ENCODE results near the gene SCPEP1. TPM values are rescaled to one million over a fixed set of nuclear protein-coding genes. Genes with fewer than 3 reads are reported as not detected.

Gene SCPEP1
- total and polyA plus RNA-seq, 10 of the 15 experiments (the other 5 are each of a cell fraction or from before 2014, with no cell fraction given): 31.2 to 80.2 (median 40.7) TPM

DNA sequence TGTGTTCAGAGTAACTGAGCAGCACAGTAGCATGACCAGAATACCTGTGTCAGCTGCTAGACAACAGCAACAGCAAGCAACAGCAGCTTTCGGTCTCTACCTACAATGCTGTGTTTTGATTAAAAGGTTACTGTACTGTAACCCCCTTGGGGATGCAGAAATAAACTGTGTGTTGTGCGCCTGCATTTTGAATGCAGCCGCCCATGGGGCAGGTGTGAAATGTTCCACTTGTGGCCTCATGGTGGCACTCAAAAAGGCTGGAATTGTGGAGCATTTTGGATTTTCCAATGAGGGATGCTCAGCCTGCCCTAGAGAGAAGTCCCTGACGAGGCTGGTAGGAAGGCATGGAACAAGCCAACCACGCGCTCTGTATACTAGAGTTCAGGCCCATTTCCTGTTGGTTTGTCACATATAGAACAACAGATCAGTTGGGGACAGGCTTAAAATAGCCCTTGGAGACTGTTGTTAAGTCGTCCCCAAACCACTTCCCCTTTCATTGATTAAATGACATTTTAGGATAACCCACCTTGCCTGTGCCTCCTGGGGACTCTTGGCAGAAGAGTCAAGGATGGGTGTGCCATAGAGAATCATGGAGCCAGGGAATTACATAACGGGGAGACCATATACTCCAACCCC lies 27.1 kb downstream of the SCPEP1 start (continued):
- TF ChIP-seq REST (IDR thresholded peaks at IDR 0.05; ENCODE audit: low read depth, low read length): no peak
- TF ChIP-seq, protein P1, sequence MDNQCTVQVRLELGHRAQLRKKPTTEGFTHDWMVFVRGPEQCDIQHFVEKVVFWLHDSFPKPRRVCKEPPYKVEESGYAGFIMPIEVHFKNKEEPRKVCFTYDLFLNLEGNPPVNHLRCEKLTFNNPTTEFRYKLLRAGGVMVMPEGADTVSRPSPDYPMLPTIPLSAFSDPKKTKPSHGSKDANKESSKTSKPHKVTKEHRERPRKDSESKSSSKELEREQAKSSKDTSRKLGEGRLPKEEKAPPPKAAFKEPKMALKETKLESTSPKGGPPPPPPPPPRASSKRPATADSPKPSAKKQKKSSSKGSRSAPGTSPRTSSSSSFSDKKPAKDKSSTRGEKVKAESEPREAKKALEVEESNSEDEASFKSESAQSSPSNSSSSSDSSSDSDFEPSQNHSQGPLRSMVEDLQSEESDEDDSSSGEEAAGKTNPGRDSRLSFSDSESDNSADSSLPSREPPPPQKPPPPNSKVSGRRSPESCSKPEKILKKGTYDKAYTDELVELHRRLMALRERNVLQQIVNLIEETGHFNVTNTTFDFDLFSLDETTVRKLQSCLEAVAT (IDR thresholded peaks at IDR 0.05): peak; percentile 55; the same call in 1 of the 2 replicates
- peak in 1 of 2 experiments; percentile 71; a peak in 1 of 4 replicates for TF ChIP-seq ETV6 (conservative IDR thresholded peaks at IDR 0.05 in 1 of 2, IDR thresholded peaks at IDR 0.05 in 1 of 2; ENCODE audit: borderline replicate concordance in 1 of 2, low read depth in 1 of 2)
- no peak for TF ChIP-seq NKRF (conservative IDR thresholded peaks at IDR 0.05)
- 0 out of 2 replicates have a peak, but pooled peaks have one; percentile 55 for TF ChIP-seq ZNF207 (IDR thresholded peaks at IDR 0.05; ENCODE audit: borderline replicate concordance)
- no peak for TF ChIP-seq BACH1 (IDR thresholded peaks at IDR 0.05; ENCODE audit: borderline replicate concordance)
- TF ChIP-seq BHLHE40 (IDR thresholded peaks at IDR 0.05; ENCODE audit: borderline replicate concordance in 1 of 2, low read depth in 2 of 2, low read length in 1 of 2): peak in 1 of 2 experiments; percentile 45; a peak in 1 of 4 replicates
- TF ChIP-seq RFX5 (IDR thresholded peaks at IDR 0.05; ENCODE audit: low read depth, low read length): no peak
- TF ChIP-seq, protein P2, sequence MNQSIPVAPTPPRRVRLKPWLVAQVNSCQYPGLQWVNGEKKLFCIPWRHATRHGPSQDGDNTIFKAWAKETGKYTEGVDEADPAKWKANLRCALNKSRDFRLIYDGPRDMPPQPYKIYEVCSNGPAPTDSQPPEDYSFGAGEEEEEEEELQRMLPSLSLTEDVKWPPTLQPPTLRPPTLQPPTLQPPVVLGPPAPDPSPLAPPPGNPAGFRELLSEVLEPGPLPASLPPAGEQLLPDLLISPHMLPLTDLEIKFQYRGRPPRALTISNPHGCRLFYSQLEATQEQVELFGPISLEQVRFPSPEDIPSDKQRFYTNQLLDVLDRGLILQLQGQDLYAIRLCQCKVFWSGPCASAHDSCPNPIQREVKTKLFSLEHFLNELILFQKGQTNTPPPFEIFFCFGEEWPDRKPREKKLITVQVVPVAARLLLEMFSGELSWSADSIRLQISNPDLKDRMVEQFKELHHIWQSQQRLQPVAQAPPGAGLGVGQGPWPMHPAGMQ (IDR thresholded peaks at IDR 0.05; ENCODE audit: borderline replicate concordance): no peak
- TF ChIP-seq RELA (IDR thresholded peaks at IDR 0.05; ENCODE audit: borderline replicate concordance, partially characterized antibody): no peak
- TF ChIP-seq EP300 (IDR thresholded peaks at IDR 0.05; ENCODE audit: borderline replicate concordance in 1 of 2, control insufficient read depth in 1 of 2, low read depth in 2 of 2, low read length in 2 of 2): peak; percentile 21 to 66; a peak in 2 of 4 replicates
- TF ChIP-seq MYB (IDR thresholded peaks at IDR 0.05; ENCODE audit: borderline replicate concordance, low read depth, low read length): peak; percentile 42; the same call in 1 of the 2 replicates
- TF ChIP-seq MAX (IDR thresholded peaks at IDR 0.05; ENCODE audit: low read depth, low read length): peak; percentile 60; the same call in 1 of the 2 replicates
- TF ChIP-seq CEBPB (IDR thresholded peaks at IDR 0.05; ENCODE audit: borderline replicate concordance in 1 of 2, low read depth in 2 of 2, low read length in 2 of 2): no peak
- no peak for TF ChIP-seq JUND (IDR thresholded peaks at IDR 0.05; ENCODE audit: low read depth, low read length)
- TF ChIP-seq, protein P3, sequence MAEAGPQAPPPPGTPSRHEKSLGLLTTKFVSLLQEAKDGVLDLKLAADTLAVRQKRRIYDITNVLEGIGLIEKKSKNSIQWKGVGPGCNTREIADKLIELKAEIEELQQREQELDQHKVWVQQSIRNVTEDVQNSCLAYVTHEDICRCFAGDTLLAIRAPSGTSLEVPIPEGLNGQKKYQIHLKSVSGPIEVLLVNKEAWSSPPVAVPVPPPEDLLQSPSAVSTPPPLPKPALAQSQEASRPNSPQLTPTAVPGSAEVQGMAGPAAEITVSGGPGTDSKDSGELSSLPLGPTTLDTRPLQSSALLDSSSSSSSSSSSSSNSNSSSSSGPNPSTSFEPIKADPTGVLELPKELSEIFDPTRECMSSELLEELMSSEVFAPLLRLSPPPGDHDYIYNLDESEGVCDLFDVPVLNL (IDR thresholded peaks at IDR 0.05; ENCODE audit: low read depth, low read length): 0 out of 2 replicates have a peak, but pooled peaks have one; percentile 37
- peak; percentile 52; the same call in 1 of the 2 replicates for TF ChIP-seq FOXK2 (IDR thresholded peaks at IDR 0.05)
